Bronchial epithelial cell (primary cell): Measurements from ENCODE around the gene CCDC102A. TPM values are rescaled to one million over a fixed set of nuclear protein-coding genes. Genes with fewer than 3 reads are reported as not detected.

Source experiments
- DNase-seq: peaks from one replicate; pipeline ENCODE4 v3.0.0-alpha.2; 2010; ENCODE audit warnings: low read depth
- FAIRE-seq: peaks from 2 replicates; lab custom pipeline; 2011; peaks lifted over from hg19 to GRCh38; lab: Jason Lieb, UNC
- H3K27me3 ChIP-seq: 2 replicates; pipeline ENCODE4 v1.5.1; 2011; ENCODE audit warnings: low read length; ENCODE audit not compliant: control insufficient read depth, insufficient read depth
- H3K36me3 ChIP-seq: 2 replicates; pipeline ENCODE4 v1.5.1; 2011; ENCODE audit warnings: low read length; ENCODE audit not compliant: control insufficient read depth, insufficient read depth
- H3K4me3 ChIP-seq: 2 replicates; pipeline ENCODE4 v1.5.1; 2011; ENCODE audit warnings: mild to moderate bottlenecking, low read depth, low read length, control low read depth
- total RNA-seq: library from RNA; depleted of rRNA; stranded (reverse); fragments of >200 nt; gene quantifications from 2 replicates; pipeline ENCODE4 v1.2.1, GENCODE V29; 2014
- TF ChIP-seq, protein P1 (sequence below): IDR thresholded peaks from 2 replicates; pipeline ENCODE4 v1.5.1; 2011; ENCODE audit warnings: mild to moderate bottlenecking, moderate library complexity, low read length, control low read depth, inconsistent platforms; ENCODE audit not compliant: insufficient read depth, severe bottlenecking

CCDC102A gene
- total RNA-seq, 1 donor from 2014 or later, result 2.1 TPM

DNA sequence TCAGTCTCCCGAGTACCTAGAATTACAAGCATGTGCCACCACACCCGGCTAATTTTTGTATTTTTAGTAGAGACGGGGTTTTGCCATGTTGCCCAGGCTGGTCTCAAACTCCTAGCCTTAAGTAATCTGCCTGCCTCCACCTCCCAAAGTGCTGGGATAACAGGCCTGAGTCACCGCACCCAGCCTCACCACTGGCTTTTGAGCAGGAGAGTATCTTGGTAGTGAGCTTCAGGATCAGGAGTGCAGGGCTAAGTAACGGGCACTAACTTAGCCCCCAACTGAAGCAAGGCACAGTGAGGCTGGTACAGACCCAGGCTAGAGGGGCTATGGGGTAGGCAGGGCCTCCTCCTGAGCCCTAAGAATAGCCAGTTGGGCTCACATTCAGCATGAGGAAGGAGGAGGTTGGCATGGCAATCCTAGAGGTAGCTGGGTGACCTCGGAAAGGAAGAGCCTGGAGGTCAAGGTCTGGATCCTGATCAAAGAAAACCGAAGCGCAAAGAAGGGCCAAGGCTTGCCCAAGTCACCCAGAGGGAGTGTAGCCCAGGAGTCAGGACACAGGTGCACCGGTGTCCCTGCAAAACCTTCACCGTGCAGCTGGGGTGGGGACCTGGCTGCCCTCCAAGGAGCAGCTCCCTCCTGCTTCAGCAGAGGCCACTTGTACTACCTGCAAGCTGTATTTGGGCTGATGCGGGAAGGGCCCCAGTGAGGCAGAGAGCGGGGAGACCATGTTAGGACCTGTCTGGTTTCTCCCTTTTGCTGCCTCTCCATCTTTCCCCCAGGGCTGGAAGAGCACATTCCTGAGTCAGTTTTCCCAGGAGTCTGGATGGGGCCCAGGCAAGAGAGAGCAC, 4.8 kb upstream of the CCDC102A start:
- TF ChIP-seq, protein P1, sequence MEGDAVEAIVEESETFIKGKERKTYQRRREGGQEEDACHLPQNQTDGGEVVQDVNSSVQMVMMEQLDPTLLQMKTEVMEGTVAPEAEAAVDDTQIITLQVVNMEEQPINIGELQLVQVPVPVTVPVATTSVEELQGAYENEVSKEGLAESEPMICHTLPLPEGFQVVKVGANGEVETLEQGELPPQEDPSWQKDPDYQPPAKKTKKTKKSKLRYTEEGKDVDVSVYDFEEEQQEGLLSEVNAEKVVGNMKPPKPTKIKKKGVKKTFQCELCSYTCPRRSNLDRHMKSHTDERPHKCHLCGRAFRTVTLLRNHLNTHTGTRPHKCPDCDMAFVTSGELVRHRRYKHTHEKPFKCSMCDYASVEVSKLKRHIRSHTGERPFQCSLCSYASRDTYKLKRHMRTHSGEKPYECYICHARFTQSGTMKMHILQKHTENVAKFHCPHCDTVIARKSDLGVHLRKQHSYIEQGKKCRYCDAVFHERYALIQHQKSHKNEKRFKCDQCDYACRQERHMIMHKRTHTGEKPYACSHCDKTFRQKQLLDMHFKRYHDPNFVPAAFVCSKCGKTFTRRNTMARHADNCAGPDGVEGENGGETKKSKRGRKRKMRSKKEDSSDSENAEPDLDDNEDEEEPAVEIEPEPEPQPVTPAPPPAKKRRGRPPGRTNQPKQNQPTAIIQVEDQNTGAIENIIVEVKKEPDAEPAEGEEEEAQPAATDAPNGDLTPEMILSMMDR, result no peak
- DNase-seq (peak; percentile 71), FAIRE-seq (no peak)

DNA sequence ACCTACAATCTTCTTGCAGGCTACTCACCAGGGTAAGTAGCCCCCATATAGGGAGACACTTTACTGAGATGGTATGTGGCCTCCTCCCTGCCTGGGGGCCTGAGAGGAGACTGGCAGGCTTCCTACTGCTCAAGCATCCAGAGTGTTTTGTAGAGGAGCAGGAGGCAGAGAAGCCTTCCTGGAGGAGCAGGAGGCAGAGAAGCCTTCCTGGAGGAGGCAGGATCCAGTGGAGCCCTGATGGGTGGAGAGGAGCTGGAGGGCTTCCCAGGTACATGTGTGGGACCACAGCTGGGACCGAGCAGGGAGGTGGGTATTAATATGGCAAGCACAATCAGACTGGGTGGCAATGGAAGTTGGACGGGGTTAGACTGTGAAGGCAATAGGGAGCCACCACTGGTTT, 4.0 kb upstream of the CCDC102A start:
- FAIRE-seq (no peak), DNase-seq (no peak)
- Histone ChIP-seq H3K36me3 (no peaks in the 10 kb centered on the region), H3K27me3 (no peaks in the 10 kb centered on the region), H3K4me3 (no peak overlapping the region)
- TF ChIP-seq, protein P1, result no peak

More for the DNA sequence above, 4.8 kb upstream of the CCDC102A start:
- H3K36me3 ChIP-seq, result no peaks in the 10 kb centered on the region
- no peaks in the 10 kb centered on the region for H3K27me3 ChIP-seq
- no peak overlapping the region for H3K4me3 ChIP-seq

DNA sequence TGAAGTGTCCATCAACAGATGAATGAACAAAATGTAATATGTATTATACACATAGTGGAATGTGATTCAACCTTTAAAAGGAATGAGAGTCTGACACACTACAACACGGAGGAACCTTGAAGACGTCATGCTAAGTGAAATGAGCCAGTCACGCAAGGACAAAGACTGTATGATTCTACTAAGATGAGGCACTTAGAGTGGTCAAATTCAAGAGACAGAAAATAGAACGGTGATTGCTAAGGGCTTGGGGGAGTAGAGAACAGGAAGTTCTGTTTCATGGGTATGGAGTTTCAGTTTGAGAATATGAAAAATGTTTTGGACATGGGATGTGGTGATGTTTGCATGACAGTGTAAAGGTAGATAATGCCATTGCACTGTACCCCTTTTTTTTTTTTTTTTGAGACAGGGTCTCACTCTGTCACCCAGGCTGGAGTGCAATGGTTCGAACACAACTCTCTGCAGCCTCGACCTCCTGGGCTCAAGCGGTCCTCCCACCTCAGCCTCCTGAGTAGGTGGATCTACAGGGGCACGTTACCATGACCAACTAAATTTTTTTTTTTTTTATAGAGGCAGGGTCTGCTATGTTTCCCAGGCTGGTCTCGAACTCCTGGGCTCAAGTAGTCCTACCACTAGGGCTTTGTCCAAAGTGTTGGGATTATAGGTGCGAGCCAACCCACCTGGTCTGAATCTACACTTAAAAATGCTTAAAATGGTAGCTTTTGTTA, 2.9 kb upstream of the CCDC102A start:
- Histone ChIP-seq H3K27me3 (no peaks in the 10 kb centered on the region), H3K4me3 (no peak overlapping the region), H3K36me3 (no peaks in the 10 kb centered on the region)
- TF ChIP-seq, protein P1, result no peak
- FAIRE-seq, result no peak
- peak; percentile 48 for DNase-seq

DNA sequence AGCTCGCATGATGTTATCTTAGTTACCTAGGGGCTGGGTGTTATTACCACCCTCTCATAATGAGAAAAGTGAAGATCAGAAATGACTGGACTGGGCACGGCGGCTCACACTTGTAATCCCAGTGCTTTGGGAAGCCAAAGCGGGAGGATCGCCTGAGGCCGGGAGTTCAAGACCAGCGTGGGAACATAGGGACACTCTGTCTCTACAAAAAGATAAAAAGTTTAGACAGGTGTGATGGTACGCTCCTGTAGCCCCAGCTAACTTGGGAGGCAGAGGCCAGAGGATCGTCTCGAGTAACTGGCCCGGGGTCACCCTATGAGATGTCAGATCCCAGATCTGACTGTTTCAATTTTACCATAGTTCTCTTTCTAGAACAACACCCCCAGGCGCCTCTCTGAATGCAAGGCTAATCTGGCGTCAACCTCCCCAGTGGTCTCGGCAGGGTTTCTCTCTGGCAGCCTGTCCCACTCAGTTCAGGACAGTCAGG, 1.9 kb upstream of the CCDC102A start:
- no peak overlapping the region for H3K4me3 ChIP-seq
- no peak for DNase-seq
- no peak for FAIRE-seq
- H3K36me3 ChIP-seq, result no peaks in the 10 kb centered on the region
- H3K27me3 ChIP-seq, result no peaks in the 10 kb centered on the region
- TF ChIP-seq, protein P1, result no peak

DNA sequence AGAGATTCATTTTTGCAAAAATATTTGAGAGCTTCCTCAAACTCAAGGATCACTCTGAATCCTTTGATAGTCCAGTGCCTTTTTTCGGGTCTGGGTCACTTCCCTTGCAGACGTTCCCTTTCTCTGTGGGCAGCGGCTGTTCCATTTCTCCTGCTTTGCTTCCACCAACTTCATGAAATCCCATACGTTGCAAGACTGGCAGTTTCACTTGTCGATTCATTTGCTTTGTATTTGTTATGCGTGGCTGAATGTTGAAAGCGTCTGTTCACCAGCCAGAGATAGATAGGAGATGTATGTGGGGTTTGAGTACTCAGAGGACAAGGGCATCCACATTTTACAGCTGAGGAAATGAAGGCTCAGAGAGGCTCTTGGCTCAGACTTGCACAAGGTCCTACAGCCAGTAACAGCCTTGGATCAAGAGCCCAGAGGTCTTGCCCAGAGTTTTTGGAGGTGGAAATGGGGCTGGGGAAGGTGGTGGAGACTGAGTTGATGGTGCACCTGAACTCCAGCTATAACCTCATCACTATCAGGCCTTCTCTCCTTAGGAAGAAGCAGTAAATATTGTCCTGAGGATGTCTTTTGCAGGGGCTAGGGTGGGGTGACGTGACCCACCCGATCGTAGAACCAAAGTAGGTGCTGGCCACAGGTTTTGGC, 1.3 kb upstream of the CCDC102A start:
- FAIRE-seq (no peak), DNase-seq (no peak)
- no peaks in the 10 kb centered on the region for H3K27me3 ChIP-seq
- TF ChIP-seq, protein P1, result no peak
- no peaks in the 10 kb centered on the region for H3K36me3 ChIP-seq
- no peak overlapping the region for H3K4me3 ChIP-seq
